SH-SY5Y (cell line): ENCODE measurements around the gene INPP4B.

Experiments used
- GATA2 ChIP-seq: IDR thresholded peaks from 2 replicates; pipeline ENCODE4 v1.6.1; 2011; ENCODE audit warnings: mild to moderate bottlenecking, low read depth, low read length
- GATA3 ChIP-seq: IDR thresholded peaks from 2 replicates; pipeline ENCODE4 v1.6.1; 2011; ENCODE audit warnings: low read depth, mild to moderate bottlenecking, low read length, moderate library complexity

- TF ChIP-seq GATA2 (no peak), GATA3 (no peak)
Measured at GRCh38 chr4:142231787-142232186, 614.3 kb downstream of the INPP4B start.
